HepG2 (cell line): ENCODE data around the gene AK4. TPM values are rescaled to one million over a fixed set of nuclear protein-coding genes. Genes with fewer than 3 reads are reported as not detected.

Source experiments
- ATAC-seq: fragments of 200-7000 bp; cut with Tn5 transposase; 3 replicates; pipeline ENCODE4 v1.9.1; 2020; ENCODE audit warnings: mild to moderate bottlenecking, moderate library complexity
- BruUV-seq: library from RNA; stranded (reverse); fragments of 400-500 nt; replicated peaks from 2 replicates; lab custom pipeline; 2021; lab: Mats Ljungman, UMichigan
- CTCF ChIA-PET: fragments of 300-600 bp; formaldehyde crosslinking; extraction: SDS; loops from one replicate; lab custom pipeline; 2021; ENCODE audit warnings: low total read pairs, inconsistent platforms, low intra/inter-chr PET ratio; lab: Yijun Ruan, JAX
- POLR2A ChIA-PET: fragments of 350-600 bp; sonication (Branson Sonifier 250); formaldehyde crosslinking; loops from one replicate; lab custom pipeline; 2020; ENCODE audit warnings: antibody characterized with exemption, inconsistent platforms; lab: Yijun Ruan, JAX
- DNase-seq: peaks from one replicate; pipeline ENCODE4 v3.0.0-alpha.2; 2015; ENCODE audit warnings: low spot score
- FAIRE-seq: peaks from 3 replicates; lab custom pipeline; 2011; peaks lifted over from hg19 to GRCh38; lab: Jason Lieb, UNC
- H2AFZ ChIP-seq: one replicate; pipeline ENCODE4 v1.6.1; 2011; ENCODE audit warnings: low read length, inconsistent platforms
- H3K27ac ChIP-seq: fragments of 300-600 bp; 3 replicates; pipeline ENCODE4 v1.8.0; 2011; ENCODE audit warnings: mixed run types, mild to moderate bottlenecking, mixed read lengths, low read length, inconsistent platforms; ENCODE audit not compliant: insufficient read depth; ENCODE audit errors: extremely low read length
- H3K27me3 ChIP-seq, 2 experiments: fragments of 200-600 bp in 1 of 2; 2 replicates in 1 of 2; 3 replicates in 1 of 2; pipeline versions ENCODE4 v1.6.0 to v1.8.0; 2011; ENCODE audit warnings: low read length in 2 of 2, mild to moderate bottlenecking in 2 of 2, moderate library complexity in 2 of 2, inconsistent platforms in 1 of 2; ENCODE audit not compliant: insufficient read depth in 2 of 2, control insufficient read depth in 1 of 2
- H3K36me3 ChIP-seq, 2 experiments: fragments of 200-600 bp in 1 of 2; replicated peaks in 1 of 2; 2 replicates in 1 of 2; 3 replicates in 1 of 2; pipeline versions ENCODE4 v1.5.1 to v1.8.0; 2011; ENCODE audit warnings: low read length in 2 of 2, inconsistent platforms in 1 of 2; ENCODE audit not compliant: insufficient read depth in 2 of 2, control insufficient read depth in 1 of 2
- H3K4me1 ChIP-seq: 2 replicates; pipeline ENCODE4 v1.5.1; 2012; ENCODE audit warnings: low read length, inconsistent platforms; ENCODE audit not compliant: insufficient read depth
- H3K4me2 ChIP-seq: 2 replicates; pipeline ENCODE4 v1.6.0; 2011; ENCODE audit warnings: low read depth, low read length, inconsistent platforms
- H3K4me3 ChIP-seq, 3 experiments: fragments of 200-600 bp in 1 of 3; sonication (generic), shearing (Covaris generic) in 1 of 3; replicated peaks in 1 of 3; 2 replicates each; pipeline ENCODE4 v1.5.1; 2011 to 2016; ENCODE audit warnings: low read length in 3 of 3, inconsistent platforms in 2 of 3, low read depth in 2 of 3, mild to moderate bottlenecking in 2 of 3, control low read depth in 1 of 3, mixed read lengths in 1 of 3; ENCODE audit not compliant: insufficient read depth in 1 of 3
- H3K79me2 ChIP-seq: one replicate; pipeline ENCODE4 v1.6.1; 2011; ENCODE audit warnings: low read length, inconsistent platforms; ENCODE audit not compliant: insufficient read depth
- H3K9ac ChIP-seq: 2 replicates; pipeline ENCODE4 v1.6.0; 2011; ENCODE audit warnings: mild to moderate bottlenecking, low read depth, low read length, inconsistent platforms; ENCODE audit not compliant: insufficient read depth
- H3K9me3 ChIP-seq: 2 replicates; pipeline ENCODE4 v1.5.1; 2012; ENCODE audit warnings: mild to moderate bottlenecking, low read length
- H4K20me1 ChIP-seq: 2 replicates; pipeline ENCODE4 v1.6.0; 2011; ENCODE audit warnings: inconsistent platforms, mild to moderate bottlenecking, low read length, moderate library complexity; ENCODE audit not compliant: insufficient read depth
- NFRKB ChIP-seq: fragments of 450-650 bp; IDR thresholded peaks from 2 replicates; pipeline ENCODE4 v1.6.1; 2017
- PHF20 ChIP-seq: sonication (generic); formaldehyde crosslinking; IDR thresholded peaks from 2 replicates; pipeline ENCODE4 v1.5.0; 2020; ENCODE audit warnings: mild to moderate bottlenecking, missing genetic modification reagents
- TCF12 ChIP-seq, 2 experiments: fragments of 450-650 bp in 1 of 2; sonication (generic) in 1 of 2; formaldehyde crosslinking in 1 of 2; IDR thresholded peaks; 2 replicates each; pipeline versions ENCODE4 v1.6.1 to v1.8.0; 2017 to 2022; ENCODE audit warnings: antibody characterized with exemption in 1 of 2, mild to moderate bottlenecking in 1 of 2, missing genetic modification reagents in 1 of 2, moderate library complexity in 1 of 2
- ZMYM3 ChIP-seq: sonication (generic); formaldehyde crosslinking; IDR thresholded peaks from 2 replicates; pipeline ENCODE4 v1.5.1; 2020; ENCODE audit warnings: mild to moderate bottlenecking, missing genetic modification reagents
- ZNF674 ChIP-seq: sonication (generic); formaldehyde crosslinking; IDR thresholded peaks from 2 replicates; pipeline ENCODE4 v1.5.0; 2020; ENCODE audit warnings: low read depth, mild to moderate bottlenecking, missing genetic modification reagents
- ZNF720 ChIP-seq: sonication (generic); formaldehyde crosslinking; IDR thresholded peaks from 2 replicates; pipeline ENCODE4 v1.4.0; 2020; ENCODE audit warnings: missing genetic modification reagents
- WGBS: methylation state at CpG from one replicate; pipeline ENCODE4 v1.1.6; 2017; ENCODE audit warnings: low lambda C conversion rate; 5-methylcytosine and 5-hydroxymethylcytosine counted together
- in situ Hi-C: cut with HindIII; loops from 2 replicates; pipeline ENCODE4 v1.10.0; 2017; ENCODE audit warnings: low pct_unique_long_range_greater_than_20kb; ENCODE audit not compliant: extremely low pct_ligation_motif_present
- intact Hi-C: fragments of 100-400 bp; cut with micrococcal nuclease; formaldehyde crosslinking; loops from one replicate; pipeline ENCODE4 v1.10.0; 2022; ENCODE audit not compliant: unreplicated experiment
- polyA plus RNA-seq, 8 experiments: library from polyadenylated mRNA; depleted of rRNA in 3 of 8; stranded (reverse) in 7 of 8; unstranded in 1 of 8; fragments of >200 nt; fragmentation: Illumina TruSeq in 4 of 8; extraction: Trizol in 4 of 8; gene quantifications; 2 replicates each; pipeline versions ENCODE4 v1.2.1 to v1.2.3, GENCODE V29; 2011 to 2016; ENCODE audit warnings: low read depth in 4 of 8, missing spikeins in 1 of 8, mixed read lengths in 1 of 8; ENCODE audit not compliant: insufficient read depth in 1 of 8
- total RNA-seq, 5 experiments: library from RNA; depleted of rRNA; stranded (reverse); fragments of >200 nt; fragmentation: Illumina TruSeq; extraction: Trizol; gene quantifications; 2 replicates each; pipeline ENCODE4 v1.2.3, GENCODE V29; 2016; ENCODE audit warnings: low read depth in 1 of 5
- TF ChIP-seq, protein P1 (sequence below): sonication (generic); formaldehyde crosslinking; IDR thresholded peaks from 2 replicates; pipeline ENCODE4 v1.8.0; 2022; ENCODE audit warnings: mild to moderate bottlenecking, missing genetic modification reagents
- TF ChIP-seq, protein P2 (sequence below): sonication (generic); formaldehyde crosslinking; IDR thresholded peaks from 2 replicates; pipeline ENCODE4 v1.4.0; 2020; ENCODE audit warnings: missing genetic modification reagents
- TF ChIP-seq, protein P3 (sequence below): sonication (generic); formaldehyde crosslinking; IDR thresholded peaks from 2 replicates; pipeline ENCODE4 v1.4.0; 2020; ENCODE audit warnings: missing genetic modification reagents

Gene AK4
- total and polyA plus RNA-seq, 2 of the 13 experiments (the other 11 are each of a cell fraction or from before 2014, with no cell fraction given): 110 to 160 TPM

DNA sequence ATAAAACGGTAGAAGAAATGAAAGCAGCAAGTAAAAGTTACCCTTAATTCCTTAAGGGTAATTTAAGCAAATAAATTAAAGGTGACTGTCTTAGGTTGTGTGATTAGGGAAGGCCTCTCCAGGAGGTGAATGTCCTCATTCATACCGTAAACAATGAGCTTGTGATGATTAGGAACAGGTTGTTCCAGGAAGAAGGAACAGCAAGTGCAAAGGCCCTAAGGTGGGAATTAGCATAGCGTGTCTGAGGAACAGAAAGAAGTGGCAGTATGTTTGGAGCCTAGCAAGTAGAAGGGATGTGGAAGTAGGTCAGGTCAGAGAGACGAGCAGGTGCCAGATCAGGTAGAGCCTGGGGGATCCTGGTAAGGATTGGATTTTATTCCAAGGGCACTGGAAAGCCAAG is 5.6 kb downstream of the AK4 start:
- H3K9me3 ChIP-seq: no peaks in the 10 kb centered on the region
- H3K79me2 ChIP-seq: peaks cover 91% of the 10 kb centered on the region
- H3K27ac ChIP-seq: no peak overlapping the region
- ChIA-PET POLR2A (no interaction called here), CTCF (no interaction called here)
- H3K4me2 ChIP-seq: peak overlapping the region; percentile 34; the same call in 1 of the 2 replicates
- DNase-seq (no peak), ATAC-seq (no peak), FAIRE-seq (no peak)
- 0 out of 5 replicates have a peak, but pooled peaks cover 0 to 1% of the 10 kb centered on the region in 2 experiments for H3K36me3 ChIP-seq
- peaks cover 19% of the 10 kb centered on the region for H4K20me1 ChIP-seq
- no peak overlapping the region for H2AFZ ChIP-seq
- H3K4me3 ChIP-seq: no peak overlapping the region
- 79% methylated on average over 4 of the region's 4 CpGs for WGBS
- intact Hi-C loops (no loop called here), in situ Hi-C loops (no loop called here)
- H3K9ac ChIP-seq: no peak overlapping the region
- no TSS peak for BruUV-seq
- TF ChIP-seq, protein P1, sequence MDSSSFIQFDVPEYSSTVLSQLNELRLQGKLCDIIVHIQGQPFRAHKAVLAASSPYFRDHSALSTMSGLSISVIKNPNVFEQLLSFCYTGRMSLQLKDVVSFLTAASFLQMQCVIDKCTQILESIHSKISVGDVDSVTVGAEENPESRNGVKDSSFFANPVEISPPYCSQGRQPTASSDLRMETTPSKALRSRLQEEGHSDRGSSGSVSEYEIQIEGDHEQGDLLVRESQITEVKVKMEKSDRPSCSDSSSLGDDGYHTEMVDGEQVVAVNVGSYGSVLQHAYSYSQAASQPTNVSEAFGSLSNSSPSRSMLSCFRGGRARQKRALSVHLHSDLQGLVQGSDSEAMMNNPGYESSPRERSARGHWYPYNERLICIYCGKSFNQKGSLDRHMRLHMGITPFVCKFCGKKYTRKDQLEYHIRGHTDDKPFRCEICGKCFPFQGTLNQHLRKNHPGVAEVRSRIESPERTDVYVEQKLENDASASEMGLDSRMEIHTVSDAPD: no peak
- no peak for TF ChIP-seq PHF20 (CRISPR knock-in tag)
- peak; percentile 37; the same call in 1 of the 2 replicates for TF ChIP-seq ZMYM3 (CRISPR knock-in tag)
- TF ChIP-seq ZNF720: no peak
- no peaks in the 10 kb centered on the region; a peak in 1 of 5 replicates for H3K27me3 ChIP-seq
- peaks cover 87% of the 10 kb centered on the region for H3K4me1 ChIP-seq

DNA sequence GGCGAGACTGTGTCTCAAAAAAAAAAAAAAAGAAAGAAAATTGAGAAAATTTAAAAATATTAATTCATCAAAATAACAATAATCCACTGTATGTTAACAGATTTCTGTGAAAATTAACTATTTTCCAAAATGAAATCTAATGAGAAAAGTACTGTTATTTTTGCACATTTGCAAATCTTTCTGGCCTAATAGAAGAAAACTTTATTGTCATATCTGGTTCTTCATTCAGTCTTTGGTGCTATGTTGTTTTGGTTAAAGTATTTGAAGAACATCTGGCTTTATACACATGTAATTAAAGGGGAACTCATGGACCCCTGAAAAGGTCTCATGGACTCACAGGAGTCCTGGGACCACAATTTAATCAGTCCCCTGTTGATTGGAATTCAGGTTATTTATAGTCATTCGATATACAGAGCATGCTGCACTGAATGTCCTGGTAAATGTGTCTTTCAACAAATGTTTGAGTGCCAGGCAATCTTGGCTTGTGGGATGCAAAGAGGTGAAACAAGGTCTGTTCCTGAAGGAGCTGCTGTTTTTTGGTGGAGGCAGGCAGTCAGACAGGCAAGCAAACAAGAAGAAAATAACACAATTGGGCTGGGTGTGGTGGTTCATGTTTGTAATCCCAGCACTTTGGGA is 9.0 kb downstream of the AK4 start:
- 95% methylated on average over 2 of the region's 2 CpGs for WGBS
- H3K9ac ChIP-seq: no peak overlapping the region
- peaks cover 12% of the 10 kb centered on the region for H4K20me1 ChIP-seq
- no peaks in the 10 kb centered on the region for H3K27me3 ChIP-seq
- H3K27ac ChIP-seq: peak overlapping the region; percentile 97
- in situ Hi-C loops (no loop called here), intact Hi-C loops (loop anchor here (5.0 kb wide), 1 partner anchor 90 kb away; no protein-coding TSS in a partner anchor)
- ATAC-seq (no peak), FAIRE-seq (no peak), DNase-seq (no peak)
- H3K36me3 ChIP-seq: 0 out of 5 replicates have a peak, but pooled peaks cover 0 to 1% of the 10 kb centered on the region in 2 experiments
- H3K9me3 ChIP-seq: no peaks in the 10 kb centered on the region
- H2AFZ ChIP-seq: no peak overlapping the region
- POLR2A ChIA-PET: interaction anchor here (3.4 kb wide), 1 partner anchor 9 kb away, joined by 37 read pairs; the partner anchor contains the start of gene AK4
- CTCF ChIA-PET: no interaction called here
- 0 out of 2 replicates have a peak overlapping the region, but pooled peaks have one; percentile 5 for H3K4me2 ChIP-seq
- H3K4me3 ChIP-seq: no peak overlapping the region
- peaks cover 87% of the 10 kb centered on the region for H3K79me2 ChIP-seq
- no TSS peak for BruUV-seq
- peaks cover 97% of the 10 kb centered on the region for H3K4me1 ChIP-seq
- TF ChIP-seq, protein P2, sequence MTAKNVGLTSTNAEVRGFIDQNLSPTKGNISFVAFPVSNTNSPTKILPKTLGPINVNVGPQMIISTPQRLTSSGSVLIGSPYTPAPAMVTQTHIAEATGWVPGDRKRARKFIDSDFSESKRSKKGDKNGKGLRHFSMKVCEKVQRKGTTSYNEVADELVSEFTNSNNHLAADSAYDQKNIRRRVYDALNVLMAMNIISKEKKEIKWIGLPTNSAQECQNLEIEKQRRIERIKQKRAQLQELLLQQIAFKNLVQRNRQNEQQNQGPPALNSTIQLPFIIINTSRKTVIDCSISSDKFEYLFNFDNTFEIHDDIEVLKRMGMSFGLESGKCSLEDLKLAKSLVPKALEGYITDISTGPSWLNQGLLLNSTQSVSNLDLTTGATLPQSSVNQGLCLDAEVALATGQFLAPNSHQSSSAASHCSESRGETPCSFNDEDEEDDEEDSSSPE (CRISPR knock-in tag): no peak
- TF ChIP-seq, protein P3, sequence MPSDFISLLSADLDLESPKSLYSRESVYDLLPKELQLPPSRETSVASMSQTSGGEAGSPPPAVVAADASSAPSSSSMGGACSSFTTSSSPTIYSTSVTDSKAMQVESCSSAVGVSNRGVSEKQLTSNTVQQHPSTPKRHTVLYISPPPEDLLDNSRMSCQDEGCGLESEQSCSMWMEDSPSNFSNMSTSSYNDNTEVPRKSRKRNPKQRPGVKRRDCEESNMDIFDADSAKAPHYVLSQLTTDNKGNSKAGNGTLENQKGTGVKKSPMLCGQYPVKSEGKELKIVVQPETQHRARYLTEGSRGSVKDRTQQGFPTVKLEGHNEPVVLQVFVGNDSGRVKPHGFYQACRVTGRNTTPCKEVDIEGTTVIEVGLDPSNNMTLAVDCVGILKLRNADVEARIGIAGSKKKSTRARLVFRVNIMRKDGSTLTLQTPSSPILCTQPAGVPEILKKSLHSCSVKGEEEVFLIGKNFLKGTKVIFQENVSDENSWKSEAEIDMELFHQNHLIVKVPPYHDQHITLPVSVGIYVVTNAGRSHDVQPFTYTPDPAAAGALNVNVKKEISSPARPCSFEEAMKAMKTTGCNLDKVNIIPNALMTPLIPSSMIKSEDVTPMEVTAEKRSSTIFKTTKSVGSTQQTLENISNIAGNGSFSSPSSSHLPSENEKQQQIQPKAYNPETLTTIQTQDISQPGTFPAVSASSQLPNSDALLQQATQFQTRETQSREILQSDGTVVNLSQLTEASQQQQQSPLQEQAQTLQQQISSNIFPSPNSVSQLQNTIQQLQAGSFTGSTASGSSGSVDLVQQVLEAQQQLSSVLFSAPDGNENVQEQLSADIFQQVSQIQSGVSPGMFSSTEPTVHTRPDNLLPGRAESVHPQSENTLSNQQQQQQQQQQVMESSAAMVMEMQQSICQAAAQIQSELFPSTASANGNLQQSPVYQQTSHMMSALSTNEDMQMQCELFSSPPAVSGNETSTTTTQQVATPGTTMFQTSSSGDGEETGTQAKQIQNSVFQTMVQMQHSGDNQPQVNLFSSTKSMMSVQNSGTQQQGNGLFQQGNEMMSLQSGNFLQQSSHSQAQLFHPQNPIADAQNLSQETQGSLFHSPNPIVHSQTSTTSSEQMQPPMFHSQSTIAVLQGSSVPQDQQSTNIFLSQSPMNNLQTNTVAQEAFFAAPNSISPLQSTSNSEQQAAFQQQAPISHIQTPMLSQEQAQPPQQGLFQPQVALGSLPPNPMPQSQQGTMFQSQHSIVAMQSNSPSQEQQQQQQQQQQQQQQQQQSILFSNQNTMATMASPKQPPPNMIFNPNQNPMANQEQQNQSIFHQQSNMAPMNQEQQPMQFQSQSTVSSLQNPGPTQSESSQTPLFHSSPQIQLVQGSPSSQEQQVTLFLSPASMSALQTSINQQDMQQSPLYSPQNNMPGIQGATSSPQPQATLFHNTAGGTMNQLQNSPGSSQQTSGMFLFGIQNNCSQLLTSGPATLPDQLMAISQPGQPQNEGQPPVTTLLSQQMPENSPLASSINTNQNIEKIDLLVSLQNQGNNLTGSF (CRISPR knock-in tag): no peak
- TF ChIP-seq NFRKB (no peak), ZNF674 (CRISPR knock-in tag) (no peak), TCF12 (IDR thresholded peaks at IDR 0.05) (no peak), TCF12 (CRISPR knock-in tag; IDR thresholded peaks at IDR 0.05) (no peak)
